GM19025 (cell line): Measurements from ENCODE around the gene KRTAP6-1.

Experiments used
- ATAC-seq: cut with Tn5 transposase; IDR thresholded peaks from one replicate; pipeline ENCODE4 v1.9.1; 2021; ENCODE audit warnings: mild to moderate bottlenecking, low read depth, moderate library complexity; ENCODE audit not compliant: unreplicated experiment

KRTAP6-1 gene

DNA sequence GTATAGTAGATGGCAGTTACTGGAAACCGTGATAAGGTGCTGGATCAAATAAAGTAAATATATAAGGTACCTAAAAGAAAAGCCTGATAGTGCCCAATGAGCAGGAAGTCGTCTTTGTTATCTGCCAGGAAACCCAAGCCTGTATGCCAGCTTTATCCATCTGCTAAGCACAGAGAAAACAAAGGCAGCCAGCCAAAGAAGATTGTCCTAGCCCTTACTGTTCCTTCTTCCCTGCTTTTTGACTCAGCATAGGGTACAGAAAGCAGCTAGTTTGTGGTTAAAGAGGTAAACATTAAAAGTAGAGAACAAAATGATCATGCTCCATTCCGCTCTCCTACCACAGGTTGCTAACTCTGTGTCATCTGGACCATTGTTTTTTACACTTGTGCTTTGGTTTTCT lies 33.6 kb downstream of the KRTAP6-1 start:
- no peak for ATAC-seq

DNA sequence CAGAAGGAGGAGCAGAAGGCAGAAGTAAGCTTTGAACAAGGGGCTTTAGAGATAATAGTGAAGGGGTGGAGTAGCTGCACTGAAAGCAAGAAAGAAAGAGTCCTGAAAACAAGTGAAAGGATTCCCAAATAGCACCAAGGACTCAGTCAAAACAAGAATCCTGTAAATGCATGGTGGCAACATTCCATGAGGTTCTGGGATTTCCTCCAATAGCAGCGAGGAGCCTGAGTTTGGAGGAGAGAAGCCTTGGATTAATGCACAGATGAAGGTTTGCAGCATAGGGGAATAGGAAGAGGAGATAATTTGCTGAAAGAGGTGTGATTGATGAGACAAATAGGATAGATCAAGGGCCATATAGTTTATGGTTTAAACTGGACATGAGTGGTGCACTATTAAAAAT lies 34.4 kb downstream of the KRTAP6-1 start:
- ATAC-seq: no peak

DNA sequence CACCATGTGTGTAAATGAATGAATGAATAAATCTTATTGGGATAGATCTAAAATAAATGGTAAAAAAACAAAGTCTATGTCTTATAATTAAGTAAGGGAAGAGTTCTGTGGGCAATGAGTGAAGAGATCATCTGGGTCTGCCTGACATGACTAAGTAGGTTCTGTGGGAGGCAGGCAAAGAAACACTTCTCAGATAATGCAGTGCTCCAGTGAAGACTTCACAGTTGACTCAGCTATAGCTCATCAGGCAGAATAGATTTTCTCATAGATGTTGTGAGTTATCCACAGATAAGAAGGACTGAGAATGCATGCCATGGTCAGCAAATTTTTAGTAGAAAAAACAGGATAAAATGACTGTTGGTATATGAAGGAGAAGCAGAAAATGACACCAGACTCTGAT lies 36.0 kb downstream of the KRTAP6-1 start:
- no peak for ATAC-seq

DNA sequence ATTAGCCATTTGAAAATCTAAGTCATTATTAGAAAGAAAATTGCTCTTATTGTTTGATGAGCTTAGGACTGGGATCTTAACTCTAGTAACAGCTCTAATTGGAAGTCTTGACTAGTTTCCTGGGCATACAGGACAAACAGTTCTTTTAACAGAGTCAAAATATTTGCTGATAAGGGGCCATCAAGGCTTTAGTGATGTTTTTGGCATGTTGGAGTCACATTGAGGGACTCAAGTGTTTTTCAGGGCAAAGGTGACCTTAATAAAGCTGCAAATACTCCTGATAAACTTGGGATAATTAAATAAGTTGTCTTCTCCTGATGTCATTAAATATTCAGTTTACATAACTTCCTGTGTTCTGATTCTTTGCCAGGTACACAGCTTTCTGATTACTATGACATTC lies 46.1 kb downstream of the KRTAP6-1 start:
- ATAC-seq: no peak

DNA sequence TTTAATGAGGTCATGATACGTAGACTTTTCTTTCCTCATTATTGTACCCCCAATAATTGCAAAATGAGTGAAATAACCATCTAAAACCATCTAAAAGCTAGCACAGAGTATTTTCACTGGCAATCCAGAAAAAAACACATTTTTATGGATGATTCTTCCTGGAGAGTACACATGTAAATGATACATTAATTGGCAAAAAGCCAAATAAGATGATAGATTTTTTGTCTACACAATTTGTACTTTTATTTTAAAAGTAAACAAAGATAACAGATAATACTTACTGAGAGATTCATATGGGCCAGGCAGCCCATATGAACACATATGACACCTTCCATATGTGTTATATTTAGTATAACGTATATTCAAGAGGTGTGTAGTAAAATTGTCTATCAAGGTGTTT lies 50.1 kb downstream of the KRTAP6-1 start:
- ATAC-seq: no peak
